KMS-11 (cell line): ENCODE results near the gene OR4M1.
"Not testable (repeated sequence)": the region's sequence is repeated elsewhere in the genome, so short reads cannot be mapped to it uniquely, and the experiment has no call there.

Experiments used
- H2AFZ ChIP-seq: fragments of 200-600 bp; sonication (generic); 2 replicates; pipeline ENCODE4 v1.6.1; 2016; ENCODE audit warnings: antibody characterized with exemption, mixed run types, low read depth
- H3K27ac ChIP-seq: fragments of 200-600 bp; sonication (generic); 2 replicates; pipeline ENCODE4 v1.6.1; 2016; ENCODE audit warnings: mild to moderate bottlenecking, mixed run types
- H3K27me3 ChIP-seq: fragments of 200-600 bp; sonication (generic); 2 replicates; pipeline ENCODE4 v1.6.1; 2017; ENCODE audit warnings: mild to moderate bottlenecking, low read depth, mixed run types, moderate library complexity; ENCODE audit not compliant: insufficient read depth
- H3K36me3 ChIP-seq: fragments of 200-600 bp; sonication (generic); 2 replicates; pipeline ENCODE4 v1.6.1; 2017; ENCODE audit warnings: mild to moderate bottlenecking, mixed run types; ENCODE audit not compliant: insufficient read depth
- H3K4me1 ChIP-seq: fragments of 200-600 bp; sonication (generic); 2 replicates; pipeline ENCODE4 v1.6.1; 2016; ENCODE audit warnings: mild to moderate bottlenecking, low read depth, mixed run types; ENCODE audit not compliant: poor library complexity, severe bottlenecking
- H3K4me2 ChIP-seq: fragments of 200-600 bp; sonication (generic); 2 replicates; pipeline ENCODE4 v1.7.0; 2016; ENCODE audit warnings: mild to moderate bottlenecking, mixed run types
- H3K4me3 ChIP-seq: fragments of 200-600 bp; sonication (generic); IDR thresholded peaks from 2 replicates; pipeline ENCODE4 v1.6.1; 2017; ENCODE audit warnings: low read depth, low read length, mixed read lengths; ENCODE audit not compliant: insufficient read depth
- H3K79me2 ChIP-seq: fragments of 200-600 bp; sonication (generic); 2 replicates; pipeline ENCODE4 v1.6.1; 2016; ENCODE audit warnings: low read depth, mixed run types; ENCODE audit not compliant: insufficient read depth
- H3K9ac ChIP-seq: fragments of 200-600 bp; sonication (generic); 2 replicates; pipeline ENCODE4 v1.6.1; 2016; ENCODE audit warnings: mild to moderate bottlenecking, mixed run types
- H4K20me1 ChIP-seq: fragments of 200-600 bp; sonication (generic); 2 replicates; pipeline ENCODE4 v1.6.1; 2016; ENCODE audit warnings: mild to moderate bottlenecking, mixed run types; ENCODE audit not compliant: insufficient read depth
- CTCF ChIP-seq: fragments of 200-600 bp; sonication (generic); conservative IDR thresholded peaks from 2 replicates; pipeline ENCODE4 v1.6.1; 2017; ENCODE audit warnings: low read depth, mild to moderate bottlenecking, antibody characterized with exemption, low read length, moderate library complexity, mixed read lengths

The OR4M1 gene

GRCh38 chr14:19821016-19821415 lies 47.7 kb downstream of the OR4M1 start:
- H3K9ac ChIP-seq, H3K27me3 ChIP-seq, H3K4me1 ChIP-seq, H3K79me2 ChIP-seq, H3K4me2 ChIP-seq, H2AFZ ChIP-seq, H4K20me1 ChIP-seq, H3K4me3 ChIP-seq, H3K27ac ChIP-seq, H3K36me3 ChIP-seq: not testable (repeated sequence)

GRCh38 chr14:19823178-19823577 lies 49.9 kb downstream of the OR4M1 start:
- Histone ChIP-seq H3K79me2 (no peaks in the 10 kb centered on the region), H2AFZ (no peak overlapping the region), H4K20me1 (no peaks in the 10 kb centered on the region), H3K36me3 (no peaks in the 10 kb centered on the region), H3K9ac (no peak overlapping the region), H3K4me1 (no peaks in the 10 kb centered on the region), H3K27ac (no peak overlapping the region), H3K4me2 (no peak overlapping the region), H3K4me3 (no peak overlapping the region), H3K27me3 (no peaks in the 10 kb centered on the region)
- no peak for TF ChIP-seq CTCF

GRCh38 chr14:19823765-19824164 lies 50.5 kb downstream of the OR4M1 start:
- Histone ChIP-seq H4K20me1 (no peaks in the 10 kb centered on the region), H3K36me3 (no peaks in the 10 kb centered on the region), H3K4me3 (no peak overlapping the region), H3K27ac (no peak overlapping the region), H3K79me2 (no peaks in the 10 kb centered on the region), H2AFZ (no peak overlapping the region), H3K27me3 (no peaks in the 10 kb centered on the region), H3K4me1 (no peaks in the 10 kb centered on the region), H3K4me2 (no peak overlapping the region), H3K9ac (no peak overlapping the region)
- TF ChIP-seq CTCF, result no peak

- H3K4me1 ChIP-seq, H3K9ac ChIP-seq, H3K4me3 ChIP-seq, H2AFZ ChIP-seq, H3K4me2 ChIP-seq, H3K27me3 ChIP-seq, H3K79me2 ChIP-seq, H4K20me1 ChIP-seq, H3K36me3 ChIP-seq, H3K27ac ChIP-seq: not testable (repeated sequence)
Observed at GRCh38 chr14:19827626-19828244, 54.4 kb downstream of the OR4M1 start.

- H2AFZ ChIP-seq, result no peak overlapping the region
- no peaks in the 10 kb centered on the region for H3K4me1 ChIP-seq
- no peaks in the 10 kb centered on the region for H3K36me3 ChIP-seq
- no peak for TF ChIP-seq CTCF
- no peaks in the 10 kb centered on the region for H4K20me1 ChIP-seq
- no peak overlapping the region for H3K27ac ChIP-seq
- no peaks in the 10 kb centered on the region for H3K27me3 ChIP-seq
- no peak overlapping the region for H3K9ac ChIP-seq
- no peak overlapping the region for H3K4me2 ChIP-seq
- no peak overlapping the region for H3K4me3 ChIP-seq
- H3K79me2 ChIP-seq, result no peaks in the 10 kb centered on the region
Observed at GRCh38 chr14:19828314-19828713, 55.0 kb downstream of the OR4M1 start.
